ENCODE data around the gene TGFB3. TPM values are rescaled to one million over a fixed set of nuclear protein-coding genes. Genes with fewer than 3 reads are reported as not detected.

TGFB3 gene
- total and polyA plus RNA-seq, 9 of the 15 experiments (the other 6 are each of a cell fraction or from before 2014, with no cell fraction given): 0.39 to 2.0 (median 1.0) TPM

- TF ChIP-seq CLOCK (CRISPR knock-in tag; IDR thresholded peaks at IDR 0.05; ENCODE audit: borderline replicate concordance): no peak
- TF ChIP-seq KLF13 (tag; IDR thresholded peaks at IDR 0.05; ENCODE audit: borderline replicate concordance, low read depth): no peak
- no peak for TF ChIP-seq CREB5 (CRISPR knock-in tag; IDR thresholded peaks at IDR 0.05)
Measured at GRCh38 chr14:75939200-75939599, 42.6 kb downstream of the TGFB3 start (continued).

- Histone ChIP-seq H3K9ac (ENCODE audit: insufficient read depth in 1 of 2, low read depth in 2 of 2, low read length in 2 of 2) (peak overlapping the region in 1 of 2 experiments; percentile 41; a peak in 2 of 4 replicates), H2AFZ (ENCODE audit: low read depth, low read length) (peak overlapping the region; percentile 87), H3K4me2 (ENCODE audit: insufficient read depth, low read length) (peak overlapping the region; percentile 58; the same call in 1 of the 2 replicates), H3K36me3 (ENCODE audit: control insufficient read depth, insufficient read depth, low read length) (no peaks in the 10 kb centered on the region; the same call in 2 of the 3 replicates), H4K20me1 (replicated peaks; ENCODE audit: control insufficient read depth, insufficient read depth, low read length) (no peaks in the 10 kb centered on the region), H3K4me1 (replicated peaks in 1 of 2; ENCODE audit: control insufficient read depth in 2 of 2, insufficient read depth in 2 of 2, low read length in 2 of 2) (peaks cover 11 to 38% of the 10 kb centered on the region in 2 experiments; a peak in 4 of 5 replicates), H3K4me3 (no peak overlapping the region), H3K9me1 (ENCODE audit: control insufficient read depth, insufficient read depth, low read length) (no peaks in the 10 kb centered on the region), H3K79me2 (ENCODE audit: control insufficient read depth, insufficient read depth, low read length) (no peaks in the 10 kb centered on the region), H3K27ac (ENCODE audit: extremely low read depth, low read depth, low read length) (peak overlapping the region; percentile 88), H3K27me3 (ENCODE audit: control insufficient read depth in 2 of 2, insufficient read depth in 2 of 2, low read length in 2 of 2) (no peaks in the 10 kb centered on the region), H3K9me3 (replicated peaks; ENCODE audit: control insufficient read depth, insufficient read depth, low read depth, low read length) (no peaks in the 10 kb centered on the region)
- intact Hi-C loops (cut with micrococcal nuclease) (no loop called here), in situ Hi-C loops (cut with MboI) (no loop called here)
- WGBS (ENCODE audit: insufficient coverage, low coverage, missing lambda C conversion rate): 0% methylated on average over 2 of the region's 2 CpGs
- ATAC-seq: peak; percentile 85
- no TSS peak for BruUV-seq (replicated peaks)
- ChIA-PET POLR2A (interaction anchor here (0.7 to 1.0 kb wide), 2 partner anchors 9 kb away, joined by 3 read pairs; no protein-coding TSS in a partner anchor), CTCF (ENCODE audit: low intra/inter-chr PET ratio) (no interaction called here)
- peak; percentile 80 for FAIRE-seq
- peak; percentile 26 to 73 (median 40) for DNase-seq (ENCODE audit: extremely low read depth in 1 of 4, low spot score in 3 of 4)
- TF ChIP-seq ZNF184 (CRISPR knock-in tag; IDR thresholded peaks at IDR 0.05): no peak
- 0 out of 2 replicates have a peak, but pooled peaks have one; percentile 2 for TF ChIP-seq JUND (IDR thresholded peaks at IDR 0.05; ENCODE audit: borderline replicate concordance, low read depth, low read length)
- no peak; the same call in 2 of the 3 replicates for TF ChIP-seq JUND (tag; IDR thresholded peaks at IDR 0.05; ENCODE audit: borderline replicate concordance, low read depth, low read length)
- peak; percentile 43; the same call in 1 of the 2 replicates for TF ChIP-seq MTA2 (IDR thresholded peaks at IDR 0.05; ENCODE audit: low read depth)
- peak; percentile 62 to 75; a peak in 3 of 4 replicates for TF ChIP-seq KDM1A (IDR thresholded peaks at IDR 0.05)
- no peak for TF ChIP-seq POLR2AphosphoS5 (IDR thresholded peaks at IDR 0.05; ENCODE audit: control insufficient read depth, insufficient read depth, low read depth, low read length)
- peak; percentile 90 for TF ChIP-seq SOX6 (IDR thresholded peaks at IDR 0.05)
- TF ChIP-seq KLF10 (CRISPR knock-in tag; IDR thresholded peaks at IDR 0.05): no peak
- no peak for TF ChIP-seq DLX4 (CRISPR knock-in tag; IDR thresholded peaks at IDR 0.05)
- peak; percentile 67; the same call in 1 of the 2 replicates for TF ChIP-seq EP300 (IDR thresholded peaks at IDR 0.05; ENCODE audit: low read length)
- no peak for TF ChIP-seq HDAC8 (tag; IDR thresholded peaks at IDR 0.05)
- no peak for TF ChIP-seq KLF6 (CRISPR knock-in tag; IDR thresholded peaks at IDR 0.05; ENCODE audit: borderline replicate concordance)
- no peak for TF ChIP-seq YBX1 (IDR thresholded peaks at IDR 0.05)
- no peak for TF ChIP-seq ZC3H8 (IDR thresholded peaks at IDR 0.05)
- TF ChIP-seq RUNX1 (IDR thresholded peaks at IDR 0.05; ENCODE audit: low read depth): no peak
Measured at GRCh38 chr14:75934998-75935628, 46.7 kb downstream of the TGFB3 start.

All from K562 (cell line).